GM12891 (cell line): ENCODE data around the gene EPB41L1.
"Not testable (repeated sequence)": the region's sequence is repeated elsewhere in the genome, so short reads cannot be mapped to it uniquely, and the experiment has no call there.

Source experiments
- POLR2A ChIP-seq: IDR thresholded peaks from 2 replicates; pipeline ENCODE4 v1.6.1; 2011; ENCODE audit warnings: low read depth, low read length, control low read depth
- POLR2AphosphoS5 ChIP-seq: IDR thresholded peaks from 2 replicates; pipeline ENCODE4 v1.6.1; 2011; ENCODE audit warnings: low read depth, low read length, control low read depth

DNA sequence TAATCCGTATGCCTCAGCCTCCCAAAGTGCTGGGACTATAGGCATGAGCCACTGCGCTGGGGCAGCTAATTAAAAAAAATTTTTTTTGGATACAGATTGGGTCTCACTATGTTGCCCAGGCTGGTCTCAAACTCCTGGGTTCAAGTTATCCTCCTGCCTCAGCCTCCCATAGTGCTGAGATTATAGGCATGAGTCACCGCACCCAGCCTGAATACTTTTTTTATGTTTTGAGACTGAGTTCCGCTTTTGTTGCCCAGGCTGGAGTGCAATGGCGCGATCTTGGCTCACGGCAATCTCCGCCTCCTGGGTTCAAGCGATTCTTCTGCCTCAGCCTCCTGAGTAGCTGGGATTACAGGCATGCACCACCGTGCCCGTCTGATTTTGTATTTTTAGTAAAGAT lies 17.2 kb upstream of the EPB41L1 start:
- not testable (repeated sequence) for TF ChIP-seq POLR2A, POLR2AphosphoS5
